GM23338 (cell line): ENCODE data around the gene DDIAS. TPM values are rescaled to one million over a fixed set of nuclear protein-coding genes. Genes with fewer than 3 reads are reported as not detected.

Experiments used
- ATAC-seq: fragments of 200-7000 bp; cut with Tn5 transposase; 3 replicates; pipeline ENCODE4 v1.9.1; 2020
- DNase-seq: peaks from one replicate; pipeline ENCODE4 v3.0.0-alpha.2; 2015; ENCODE audit warnings: low spot score
- H2AFZ ChIP-seq: fragments of 200-600 bp; sonication (generic); 2 replicates; pipeline ENCODE4 v1.8.0; 2016; ENCODE audit warnings: antibody characterized with exemption, mild to moderate bottlenecking, moderate library complexity
- H3F3A ChIP-seq: fragments of 200-600 bp; sonication (generic); replicated peaks from 2 replicates; pipeline ENCODE4 v1.8.0; 2017; ENCODE audit warnings: antibody characterized with exemption, mixed run types, low read depth
- H3K27ac ChIP-seq: fragments of 200-600 bp; sonication (generic); 2 replicates; pipeline ENCODE4 v1.6.1; 2016; ENCODE audit warnings: low read depth
- H3K27me3 ChIP-seq: fragments of 200-600 bp; sonication (generic); 2 replicates; pipeline ENCODE4 v1.8.0; 2016; ENCODE audit warnings: mild to moderate bottlenecking, mixed run types, moderate library complexity; ENCODE audit not compliant: insufficient read depth
- H3K36me3 ChIP-seq: fragments of 200-600 bp; sonication (generic); 2 replicates; pipeline ENCODE4 v1.8.0; 2016; ENCODE audit warnings: mild to moderate bottlenecking; ENCODE audit not compliant: insufficient read depth
- H3K4me1 ChIP-seq: fragments of 200-600 bp; sonication (generic); 2 replicates; pipeline ENCODE4 v1.8.0; 2016; ENCODE audit warnings: mild to moderate bottlenecking, moderate library complexity; ENCODE audit not compliant: insufficient read depth
- H3K4me2 ChIP-seq: fragments of 200-600 bp; sonication (generic); 2 replicates; pipeline ENCODE4 v1.7.1; 2017; ENCODE audit warnings: mixed run types
- H3K4me3 ChIP-seq: fragments of 200-600 bp; sonication (generic); 2 replicates; pipeline ENCODE4 v1.6.1; 2016; ENCODE audit warnings: mixed run types
- H3K79me2 ChIP-seq: fragments of 200-600 bp; sonication (generic); replicated peaks from 2 replicates; pipeline ENCODE4 v1.8.0; 2017; ENCODE audit warnings: mild to moderate bottlenecking; ENCODE audit not compliant: insufficient read depth
- H3K9me2 ChIP-seq: fragments of 200-600 bp; sonication (generic); 2 replicates; pipeline ENCODE4 v1.8.0; 2017; ENCODE audit not compliant: insufficient read depth
- H4K20me1 ChIP-seq: fragments of 200-600 bp; sonication (generic); replicated peaks from 2 replicates; pipeline ENCODE4 v1.8.0; 2017; ENCODE audit warnings: mild to moderate bottlenecking; ENCODE audit not compliant: insufficient read depth
- H3K27ac Mint-ChIP-seq: 2 replicates; pipeline ENCODE4 v1.8.0; 2020; ENCODE audit warnings: inconsistent platforms, mild to moderate bottlenecking, moderate library complexity, mixed read lengths
- H3K27me3 Mint-ChIP-seq: 3 replicates; pipeline ENCODE4 v1.8.0; 2022; ENCODE audit warnings: low read depth, mild to moderate bottlenecking, moderate library complexity, mixed read lengths, inconsistent platforms; ENCODE audit not compliant: insufficient read depth, poor library complexity
- H3K36me3 Mint-ChIP-seq: 3 replicates; pipeline ENCODE4 v1.8.0; 2021; ENCODE audit warnings: low read depth, mild to moderate bottlenecking, inconsistent platforms, moderate library complexity, mixed read lengths
- H3K4me1 Mint-ChIP-seq: 3 replicates; pipeline ENCODE4 v1.8.0; 2020; ENCODE audit warnings: mild to moderate bottlenecking, inconsistent platforms, mixed read lengths
- H3K4me3 Mint-ChIP-seq: 3 replicates; pipeline ENCODE4 v1.8.0; 2021; ENCODE audit warnings: moderate library complexity, mild to moderate bottlenecking, inconsistent platforms, mixed read lengths
- H3K9me3 Mint-ChIP-seq: 3 replicates; pipeline ENCODE4 v1.8.0; 2020; ENCODE audit warnings: moderate library complexity, mild to moderate bottlenecking, inconsistent platforms, mixed read lengths
- EZH2 ChIP-seq: fragments of 200-600 bp; sonication (generic); IDR thresholded peaks from one replicate; pipeline ENCODE4 v1.8.0; 2017; ENCODE audit warnings: antibody characterized with exemption, mild to moderate bottlenecking, low read depth; ENCODE audit not compliant: unreplicated experiment
- EZH2phosphoT487 ChIP-seq: fragments of 200-600 bp; sonication (generic); IDR thresholded peaks from one replicate; pipeline ENCODE4 v1.8.1; 2018; ENCODE audit warnings: antibody characterized with exemption; ENCODE audit not compliant: unreplicated experiment
- JUNB ChIP-seq: IDR thresholded peaks from one replicate; pipeline ENCODE4 v1.6.1; 2016; ENCODE audit warnings: antibody characterized with exemption; ENCODE audit not compliant: unreplicated experiment
- NANOG ChIP-seq: IDR thresholded peaks from 2 replicates; pipeline ENCODE4 v1.6.1; 2016; ENCODE audit warnings: antibody characterized with exemption, borderline replicate concordance
- POLR2AphosphoS5 ChIP-seq: IDR thresholded peaks from 2 replicates; pipeline ENCODE4 v1.6.1; 2016; ENCODE audit warnings: antibody characterized with exemption, low read depth
- ZNF114 ChIP-seq: fragments of 250-450 bp; sonication (Bioruptor Pico); IDR thresholded peaks from 2 replicates; pipeline ENCODE4 v1.5.0; 2020; ENCODE audit warnings: mild to moderate bottlenecking, moderate library complexity
- polyA plus RNA-seq: library from polyadenylated mRNA; unstranded; fragments of >200 nt; fragmentation: Nextera tagmentation; extraction: Ambion mirVana; gene quantifications from 2 replicates; pipeline ENCODE4 v1.2.1, GENCODE V29; 2016
- total RNA-seq: library from RNA; depleted of rRNA; stranded (reverse); fragments of >200 nt; shearing (Covaris generic); gene quantifications from 2 replicates; pipeline ENCODE4 v1.2.3, GENCODE V29; 2014
- TF ChIP-seq, protein P1 (sequence below): fragments of 250-450 bp; sonication (Bioruptor Pico); IDR thresholded peaks from 2 replicates; pipeline ENCODE4 v1.5.0; 2020; ENCODE audit warnings: mild to moderate bottlenecking, moderate library complexity
- TF ChIP-seq, protein P2 (sequence below): IDR thresholded peaks from 2 replicates; pipeline ENCODE4 v1.6.1; 2016; ENCODE audit warnings: antibody characterized with exemption
- TF ChIP-seq, protein P3 (sequence below), 2 experiments: fragments of 200-600 bp in 1 of 2; sonication (generic) in 1 of 2; conservative IDR thresholded peaks; 2 replicates each; pipeline versions ENCODE4 v1.5.1 to v1.6.1; 2016 to 2017; ENCODE audit warnings: antibody characterized with exemption in 2 of 2, low read depth in 2 of 2, mild to moderate bottlenecking in 2 of 2, moderate library complexity in 1 of 2
- TF ChIP-seq, protein P4 (sequence below): IDR thresholded peaks from one replicate; pipeline ENCODE4 v1.6.1; 2018; ENCODE audit warnings: antibody characterized with exemption; ENCODE audit not compliant: unreplicated experiment

The DDIAS gene
- total and polyA plus RNA-seq, 2 experiments from 2014 or later: 19.5 to 53.0 TPM

DNA sequence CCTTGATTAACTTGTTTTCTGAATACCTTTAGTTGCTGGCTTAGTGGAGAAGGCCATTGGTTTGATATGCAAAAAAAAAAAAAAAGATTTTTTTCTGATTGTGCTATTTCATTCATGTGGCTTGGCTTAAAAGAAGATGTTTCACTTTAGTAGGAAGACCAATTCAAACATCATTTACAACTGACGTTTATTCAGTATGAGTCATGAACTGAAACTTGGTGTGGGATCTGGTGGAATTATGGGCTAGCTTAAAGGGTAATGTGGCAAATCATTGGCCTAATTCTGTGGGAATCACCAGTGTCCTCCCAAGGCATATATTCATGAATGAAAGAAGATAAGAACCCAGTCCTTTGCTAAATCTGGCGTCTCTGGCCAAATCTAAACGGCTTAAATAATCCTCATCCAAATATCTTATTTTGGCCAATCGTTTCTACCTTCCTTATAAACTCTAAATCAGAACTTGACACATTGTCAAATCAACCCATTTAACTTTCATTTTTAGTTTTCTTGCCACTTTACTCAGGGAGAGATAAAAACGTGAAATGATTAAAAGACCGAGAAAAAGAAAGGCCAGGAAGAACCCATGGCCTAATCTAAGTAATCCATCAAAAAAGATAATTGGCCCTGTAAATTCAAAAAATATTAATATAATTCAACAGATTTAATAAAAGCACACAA lies 77.0 kb downstream of the DDIAS start:
- no peak overlapping the region for H3K27ac Mint-ChIP-seq
- Histone ChIP-seq H3K4me2 (no peak overlapping the region), H3K27me3 (no peaks in the 10 kb centered on the region), H3K27ac (no peak overlapping the region), H4K20me1 (no peaks in the 10 kb centered on the region), H3K79me2 (no peaks in the 10 kb centered on the region), H3K4me1 (no peaks in the 10 kb centered on the region), H3K4me3 (no peak overlapping the region), H3K9me2 (no peaks in the 10 kb centered on the region), H2AFZ (no peak overlapping the region), H3K36me3 (no peaks in the 10 kb centered on the region), H3F3A (no peaks in the 10 kb centered on the region)
- TF ChIP-seq, protein P1, sequence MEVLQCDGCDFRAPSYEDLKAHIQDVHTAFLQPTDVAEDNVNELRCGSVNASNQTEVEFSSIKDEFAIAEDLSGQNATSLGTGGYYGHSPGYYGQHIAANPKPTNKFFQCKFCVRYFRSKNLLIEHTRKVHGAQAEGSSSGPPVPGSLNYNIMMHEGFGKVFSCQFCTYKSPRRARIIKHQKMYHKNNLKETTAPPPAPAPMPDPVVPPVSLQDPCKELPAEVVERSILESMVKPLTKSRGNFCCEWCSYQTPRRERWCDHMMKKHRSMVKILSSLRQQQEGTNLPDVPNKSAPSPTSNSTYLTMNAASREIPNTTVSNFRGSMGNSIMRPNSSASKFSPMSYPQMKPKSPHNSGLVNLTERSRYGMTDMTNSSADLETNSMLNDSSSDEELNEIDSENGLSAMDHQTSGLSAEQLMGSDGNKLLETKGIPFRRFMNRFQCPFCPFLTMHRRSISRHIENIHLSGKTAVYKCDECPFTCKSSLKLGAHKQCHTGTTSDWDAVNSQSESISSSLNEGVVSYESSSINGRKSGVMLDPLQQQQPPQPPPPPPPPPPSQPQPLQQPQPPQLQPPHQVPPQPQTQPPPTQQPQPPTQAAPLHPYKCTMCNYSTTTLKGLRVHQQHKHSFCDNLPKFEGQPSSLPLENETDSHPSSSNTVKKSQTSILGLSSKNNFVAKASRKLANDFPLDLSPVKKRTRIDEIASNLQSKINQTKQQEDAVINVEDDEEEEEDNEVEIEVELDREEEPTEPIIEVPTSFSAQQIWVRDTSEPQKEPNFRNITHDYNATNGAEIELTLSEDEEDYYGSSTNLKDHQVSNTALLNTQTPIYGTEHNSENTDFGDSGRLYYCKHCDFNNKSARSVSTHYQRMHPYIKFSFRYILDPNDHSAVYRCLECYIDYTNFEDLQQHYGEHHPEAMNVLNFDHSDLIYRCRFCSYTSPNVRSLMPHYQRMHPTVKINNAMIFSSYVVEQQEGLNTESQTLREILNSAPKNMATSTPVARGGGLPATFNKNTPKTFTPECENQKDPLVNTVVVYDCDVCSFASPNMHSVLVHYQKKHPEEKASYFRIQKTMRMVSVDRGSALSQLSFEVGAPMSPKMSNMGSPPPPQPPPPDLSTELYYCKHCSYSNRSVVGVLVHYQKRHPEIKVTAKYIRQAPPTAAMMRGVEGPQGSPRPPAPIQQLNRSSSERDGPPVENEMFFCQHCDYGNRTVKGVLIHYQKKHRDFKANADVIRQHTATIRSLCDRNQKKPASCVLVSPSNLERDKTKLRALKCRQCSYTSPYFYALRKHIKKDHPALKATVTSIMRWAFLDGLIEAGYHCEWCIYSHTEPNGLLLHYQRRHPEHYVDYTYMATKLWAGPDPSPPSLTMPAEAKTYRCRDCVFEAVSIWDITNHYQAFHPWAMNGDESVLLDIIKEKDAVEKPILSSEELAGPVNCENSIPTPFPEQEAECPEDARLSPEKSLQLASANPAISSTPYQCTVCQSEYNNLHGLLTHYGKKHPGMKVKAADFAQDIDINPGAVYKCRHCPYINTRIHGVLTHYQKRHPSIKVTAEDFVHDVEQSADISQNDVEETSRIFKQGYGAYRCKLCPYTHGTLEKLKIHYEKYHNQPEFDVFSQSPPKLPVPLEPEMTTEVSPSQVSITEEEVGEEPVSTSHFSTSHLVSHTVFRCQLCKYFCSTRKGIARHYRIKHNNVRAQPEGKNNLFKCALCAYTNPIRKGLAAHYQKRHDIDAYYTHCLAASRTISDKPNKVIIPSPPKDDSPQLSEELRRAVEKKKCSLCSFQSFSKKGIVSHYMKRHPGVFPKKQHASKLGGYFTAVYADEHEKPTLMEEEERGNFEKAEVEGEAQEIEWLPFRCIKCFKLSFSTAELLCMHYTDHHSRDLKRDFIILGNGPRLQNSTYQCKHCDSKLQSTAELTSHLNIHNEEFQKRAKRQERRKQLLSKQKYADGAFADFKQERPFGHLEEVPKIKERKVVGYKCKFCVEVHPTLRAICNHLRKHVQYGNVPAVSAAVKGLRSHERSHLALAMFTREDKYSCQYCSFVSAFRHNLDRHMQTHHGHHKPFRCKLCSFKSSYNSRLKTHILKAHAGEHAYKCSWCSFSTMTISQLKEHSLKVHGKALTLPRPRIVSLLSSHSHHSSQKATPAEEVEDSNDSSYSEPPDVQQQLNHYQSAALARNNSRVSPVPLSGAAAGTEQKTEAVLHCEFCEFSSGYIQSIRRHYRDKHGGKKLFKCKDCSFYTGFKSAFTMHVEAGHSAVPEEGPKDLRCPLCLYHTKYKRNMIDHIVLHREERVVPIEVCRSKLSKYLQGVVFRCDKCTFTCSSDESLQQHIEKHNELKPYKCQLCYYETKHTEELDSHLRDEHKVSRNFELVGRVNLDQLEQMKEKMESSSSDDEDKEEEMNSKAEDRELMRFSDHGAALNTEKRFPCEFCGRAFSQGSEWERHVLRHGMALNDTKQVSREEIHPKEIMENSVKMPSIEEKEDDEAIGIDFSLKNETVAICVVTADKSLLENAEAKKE (CRISPR knock-in tag): no peak
- TF ChIP-seq, protein P2, sequence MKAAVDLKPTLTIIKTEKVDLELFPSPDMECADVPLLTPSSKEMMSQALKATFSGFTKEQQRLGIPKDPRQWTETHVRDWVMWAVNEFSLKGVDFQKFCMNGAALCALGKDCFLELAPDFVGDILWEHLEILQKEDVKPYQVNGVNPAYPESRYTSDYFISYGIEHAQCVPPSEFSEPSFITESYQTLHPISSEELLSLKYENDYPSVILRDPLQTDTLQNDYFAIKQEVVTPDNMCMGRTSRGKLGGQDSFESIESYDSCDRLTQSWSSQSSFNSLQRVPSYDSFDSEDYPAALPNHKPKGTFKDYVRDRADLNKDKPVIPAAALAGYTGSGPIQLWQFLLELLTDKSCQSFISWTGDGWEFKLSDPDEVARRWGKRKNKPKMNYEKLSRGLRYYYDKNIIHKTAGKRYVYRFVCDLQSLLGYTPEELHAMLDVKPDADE: no peak
- TF ChIP-seq POLR2AphosphoS5 (no peak), EZH2phosphoT487 (no peak), EZH2 (no peak), NANOG (no peak), JUNB (no peak), ZNF114 (CRISPR knock-in tag) (no peak)
- TF ChIP-seq, protein P3, sequence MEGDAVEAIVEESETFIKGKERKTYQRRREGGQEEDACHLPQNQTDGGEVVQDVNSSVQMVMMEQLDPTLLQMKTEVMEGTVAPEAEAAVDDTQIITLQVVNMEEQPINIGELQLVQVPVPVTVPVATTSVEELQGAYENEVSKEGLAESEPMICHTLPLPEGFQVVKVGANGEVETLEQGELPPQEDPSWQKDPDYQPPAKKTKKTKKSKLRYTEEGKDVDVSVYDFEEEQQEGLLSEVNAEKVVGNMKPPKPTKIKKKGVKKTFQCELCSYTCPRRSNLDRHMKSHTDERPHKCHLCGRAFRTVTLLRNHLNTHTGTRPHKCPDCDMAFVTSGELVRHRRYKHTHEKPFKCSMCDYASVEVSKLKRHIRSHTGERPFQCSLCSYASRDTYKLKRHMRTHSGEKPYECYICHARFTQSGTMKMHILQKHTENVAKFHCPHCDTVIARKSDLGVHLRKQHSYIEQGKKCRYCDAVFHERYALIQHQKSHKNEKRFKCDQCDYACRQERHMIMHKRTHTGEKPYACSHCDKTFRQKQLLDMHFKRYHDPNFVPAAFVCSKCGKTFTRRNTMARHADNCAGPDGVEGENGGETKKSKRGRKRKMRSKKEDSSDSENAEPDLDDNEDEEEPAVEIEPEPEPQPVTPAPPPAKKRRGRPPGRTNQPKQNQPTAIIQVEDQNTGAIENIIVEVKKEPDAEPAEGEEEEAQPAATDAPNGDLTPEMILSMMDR (conservative IDR thresholded peaks at IDR 0.05; ENCODE audit: low read depth in 2 of 2): no peak
- TF ChIP-seq, protein P4, sequence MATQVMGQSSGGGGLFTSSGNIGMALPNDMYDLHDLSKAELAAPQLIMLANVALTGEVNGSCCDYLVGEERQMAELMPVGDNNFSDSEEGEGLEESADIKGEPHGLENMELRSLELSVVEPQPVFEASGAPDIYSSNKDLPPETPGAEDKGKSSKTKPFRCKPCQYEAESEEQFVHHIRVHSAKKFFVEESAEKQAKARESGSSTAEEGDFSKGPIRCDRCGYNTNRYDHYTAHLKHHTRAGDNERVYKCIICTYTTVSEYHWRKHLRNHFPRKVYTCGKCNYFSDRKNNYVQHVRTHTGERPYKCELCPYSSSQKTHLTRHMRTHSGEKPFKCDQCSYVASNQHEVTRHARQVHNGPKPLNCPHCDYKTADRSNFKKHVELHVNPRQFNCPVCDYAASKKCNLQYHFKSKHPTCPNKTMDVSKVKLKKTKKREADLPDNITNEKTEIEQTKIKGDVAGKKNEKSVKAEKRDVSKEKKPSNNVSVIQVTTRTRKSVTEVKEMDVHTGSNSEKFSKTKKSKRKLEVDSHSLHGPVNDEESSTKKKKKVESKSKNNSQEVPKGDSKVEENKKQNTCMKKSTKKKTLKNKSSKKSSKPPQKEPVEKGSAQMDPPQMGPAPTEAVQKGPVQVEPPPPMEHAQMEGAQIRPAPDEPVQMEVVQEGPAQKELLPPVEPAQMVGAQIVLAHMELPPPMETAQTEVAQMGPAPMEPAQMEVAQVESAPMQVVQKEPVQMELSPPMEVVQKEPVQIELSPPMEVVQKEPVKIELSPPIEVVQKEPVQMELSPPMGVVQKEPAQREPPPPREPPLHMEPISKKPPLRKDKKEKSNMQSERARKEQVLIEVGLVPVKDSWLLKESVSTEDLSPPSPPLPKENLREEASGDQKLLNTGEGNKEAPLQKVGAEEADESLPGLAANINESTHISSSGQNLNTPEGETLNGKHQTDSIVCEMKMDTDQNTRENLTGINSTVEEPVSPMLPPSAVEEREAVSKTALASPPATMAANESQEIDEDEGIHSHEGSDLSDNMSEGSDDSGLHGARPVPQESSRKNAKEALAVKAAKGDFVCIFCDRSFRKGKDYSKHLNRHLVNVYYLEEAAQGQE: no peak
- no peaks in the 10 kb centered on the region for H3K36me3 Mint-ChIP-seq
- no peaks in the 10 kb centered on the region for H3K27me3 Mint-ChIP-seq
- no peak overlapping the region for H3K4me3 Mint-ChIP-seq
- no peak for DNase-seq
- ATAC-seq: no peak
- H3K4me1 Mint-ChIP-seq: no peaks in the 10 kb centered on the region
- H3K9me3 Mint-ChIP-seq: no peaks in the 10 kb centered on the region
